ENCODE data around the gene DMPK. TPM values are rescaled to one million over a fixed set of nuclear protein-coding genes. Genes with fewer than 3 reads are reported as not detected.
"Not testable (repeated sequence)": the region's sequence is repeated elsewhere in the genome, so short reads cannot be mapped to it uniquely, and the experiment has no call there.

Gene DMPK
- total and polyA plus RNA-seq, 4 experiments from 2014 or later: 1.3 to 32.9 (median 30.8) TPM; not detected in 1

- no peak for DNase-seq
Observed at GRCh38 chr19:45733160-45733810, 49.0 kb downstream of the DMPK start, which contains the start of gene MEIOSIN. Gene MEIOSIN (plus strand): TSS chr19:45733439. CDS start chr19:45735377, 1,938 bp downstream.

GRCh38 chr19:45730368-45731288, 51.7 kb downstream of the DMPK start, which contains the start of gene FBXO46:
Gene FBXO46 (minus strand): TSS chr19:45730896. CDS start chr19:45713495, 17,401 bp downstream.
- Histone ChIP-seq H3K4me3 (ENCODE audit: low read length in 2 of 2) (peak within 1 kb of the TSS; percentile 68 to 97), H3K27me3 (ENCODE audit: insufficient read depth, low read length) (no peaks in the 10 kb centered on the region), H3K36me3 (ENCODE audit: insufficient read depth, low read length) (no peaks in the 10 kb centered on the region), H3K4me1 (ENCODE audit: insufficient read depth, low read length) (peaks cover 35% of the 10 kb centered on the region), H3K27ac (ENCODE audit: low read depth, low read length) (peak within 1 kb of the TSS; percentile 89), H3K9me3 (ENCODE audit: control insufficient read depth in 1 of 2, low read length in 2 of 2) (no peaks in the 10 kb centered on the region)
- ChIA-PET POLR2A (ENCODE audit: partially characterized antibody) (interaction anchor here (0.6 to 2.9 kb wide), 13 partner anchors 10 to 1545 kb away, joined by 3 to 55 read pairs (median 4); partner anchors contain the start of genes IRF2BP1, OPA3, PPP1R37 and QPCTL), CTCF (ENCODE audit: partially characterized antibody) (interaction anchor here (1.0 to 2.4 kb wide), 7 partner anchors 14 to 245 kb away, joined by 3 to 14 read pairs (median 7); partner anchors contain the start of genes QPCTL, SIX5 and SNRPD2)
- intact Hi-C loops (cut with micrococcal nuclease): loop anchor here (1.0 to 5.0 kb wide), 5 partner anchors 13 to 638 kb away; partner anchors contain the start of genes PPP1R37, QPCTL, SIX5 and SYMPK
- peaks cover 16 to 51% (median 30%) of the 10 kb centered on the region in 4 donors for H3K4me1 Mint-ChIP-seq
- H3K27me3 Mint-ChIP-seq: no peaks in the 10 kb centered on the region
- H3K36me3 Mint-ChIP-seq: peaks cover 4 to 6% of the 10 kb centered on the region in 2 donors
- no peaks in the 10 kb centered on the region for H3K9me3 Mint-ChIP-seq
- DNase-seq: peak; percentile 90 to 97 (median 92)
- H3K27ac Mint-ChIP-seq: peak within 1 kb of the TSS; percentile 83 to 96 (median 94)
- H3K4me3 Mint-ChIP-seq: peak within 1 kb of the TSS; percentile 89 to 100 (median 93)

More at GRCh38 chr19:45733160-45733810, 49.0 kb downstream of the DMPK start, which contains the start of gene MEIOSIN:
- H3K9me3 Mint-ChIP-seq: no peaks in the 10 kb centered on the region
- ChIA-PET POLR2A (ENCODE audit: partially characterized antibody) (interaction anchor here (1.2 kb wide), 1 partner anchor 16 kb away, joined by 5 read pairs; no protein-coding TSS in a partner anchor), CTCF (ENCODE audit: partially characterized antibody) (no interaction called here)
- no peak within 1 kb of the TSS for H3K27ac Mint-ChIP-seq
- Histone ChIP-seq H3K27ac (ENCODE audit: low read depth, low read length) (no peak within 1 kb of the TSS), H3K36me3 (ENCODE audit: insufficient read depth, low read length) (no peaks in the 10 kb centered on the region), H3K27me3 (ENCODE audit: insufficient read depth, low read length) (no peaks in the 10 kb centered on the region), H3K9me3 (ENCODE audit: control insufficient read depth in 1 of 2, low read length in 2 of 2) (no peaks in the 10 kb centered on the region), H3K4me1 (ENCODE audit: insufficient read depth, low read length) (peaks cover 25% of the 10 kb centered on the region), H3K4me3 (ENCODE audit: low read length in 2 of 2) (no peak within 1 kb of the TSS)
- intact Hi-C loops (cut with micrococcal nuclease): loop anchor here (5.0 kb wide), 1 partner anchor 641 kb away; the partner anchor contains the start of gene PPP1R37
- H3K4me3 Mint-ChIP-seq: peak within 1 kb of the TSS in 2 of 8 donors; percentile 16 to 34
- H3K36me3 Mint-ChIP-seq: peaks cover under 1 to 4% of the 10 kb centered on the region in 2 donors
- peaks cover 3 to 4% of the 10 kb centered on the region in 2 donors for H3K27me3 Mint-ChIP-seq
- peaks cover 12 to 28% (median 20%) of the 10 kb centered on the region in 4 donors for H3K4me1 Mint-ChIP-seq

GRCh38 chr19:45729800-45730290, 52.4 kb downstream of the DMPK start:
- Mint-ChIP-seq H3K4me3 (peak overlapping the region; percentile 89 to 100 (median 93)), H3K27me3 (no peaks in the 10 kb centered on the region), H3K9me3 (no peaks in the 10 kb centered on the region), H3K36me3 (peaks cover 4 to 6% of the 10 kb centered on the region in 2 donors), H3K4me1 (peaks cover 16 to 51% (median 30%) of the 10 kb centered on the region in 4 donors), H3K27ac (peak overlapping the region; percentile 83 to 96 (median 94))
- Histone ChIP-seq H3K9me3 (ENCODE audit: control insufficient read depth in 1 of 2, low read length in 2 of 2) (no peaks in the 10 kb centered on the region), H3K4me3 (ENCODE audit: low read length in 2 of 2) (peak overlapping the region; percentile 68 to 97), H3K27me3 (ENCODE audit: insufficient read depth, low read length) (no peaks in the 10 kb centered on the region), H3K36me3 (ENCODE audit: insufficient read depth, low read length) (no peaks in the 10 kb centered on the region), H3K27ac (ENCODE audit: low read depth, low read length) (peak overlapping the region; percentile 89), H3K4me1 (ENCODE audit: insufficient read depth, low read length) (peaks cover 35% of the 10 kb centered on the region)
- intact Hi-C loops (cut with micrococcal nuclease): loop anchor here (1.0 to 5.0 kb wide), 5 partner anchors 13 to 638 kb away; partner anchors contain the start of genes PPP1R37, QPCTL, SIX5 and SYMPK
- CTCF ChIA-PET (ENCODE audit: partially characterized antibody): interaction anchor here (1.0 to 2.4 kb wide), 6 partner anchors 13 to 245 kb away, joined by 3 to 14 read pairs (median 7); partner anchors contain the start of genes QPCTL, SIX5 and SNRPD2
- POLR2A ChIA-PET (ENCODE audit: partially characterized antibody): interaction anchor here (0.6 to 2.9 kb wide), 7 partner anchors 13 to 134 kb away, joined by 3 to 55 read pairs (median 4); partner anchors contain the start of genes QPCTL, SIX5 and SNRPD2
- DNase-seq: no peak

GRCh38 chr19:45728683-45729082, 53.6 kb downstream of the DMPK start:
- H3K27ac ChIP-seq (ENCODE audit: low read depth, low read length); H3K9me3 ChIP-seq (ENCODE audit: control insufficient read depth in 1 of 2, low read length in 2 of 2); H3K9me3 Mint-ChIP-seq; H3K27me3 Mint-ChIP-seq; H3K36me3 ChIP-seq (ENCODE audit: insufficient read depth, low read length); POLR2A ChIA-PET (ENCODE audit: partially characterized antibody); H3K4me3 ChIP-seq (ENCODE audit: low read length in 2 of 2); intact Hi-C loops (cut with micrococcal nuclease); H3K27me3 ChIP-seq (ENCODE audit: insufficient read depth, low read length); DNase-seq: not testable (repeated sequence)
- Mint-ChIP-seq H3K4me1 (peaks cover 19 to 59% (median 34%) of the 10 kb centered on the region in 4 donors), H3K27ac (peak overlapping the region in 1 of 7 donors; percentile 56), H3K4me3 (peak overlapping the region in 3 of 8 donors; percentile 20 to 48 (median 36)), H3K36me3 (peaks cover 8 to 12% of the 10 kb centered on the region in 2 donors)
- CTCF ChIA-PET (ENCODE audit: partially characterized antibody): interaction anchor here (1.8 kb wide), 1 partner anchor 12 kb away, joined by 10 read pairs; no protein-coding TSS in a partner anchor
- peaks cover 35% of the 10 kb centered on the region for H3K4me1 ChIP-seq (ENCODE audit: insufficient read depth, low read length)

- H3K9me3 ChIP-seq (ENCODE audit: control insufficient read depth in 1 of 2, low read length in 2 of 2); H3K27me3 ChIP-seq (ENCODE audit: insufficient read depth, low read length); H3K4me3 Mint-ChIP-seq; DNase-seq; POLR2A ChIA-PET (ENCODE audit: partially characterized antibody); H3K36me3 ChIP-seq (ENCODE audit: insufficient read depth, low read length); H3K27ac ChIP-seq (ENCODE audit: low read depth, low read length); H3K9me3 Mint-ChIP-seq; H3K4me3 ChIP-seq (ENCODE audit: low read length in 2 of 2); H3K27me3 Mint-ChIP-seq; intact Hi-C loops (cut with micrococcal nuclease): not testable (repeated sequence)
- H3K27ac Mint-ChIP-seq: peak overlapping the region in 2 of 7 donors; percentile 43 to 86
- peaks cover 14 to 35% of the 10 kb centered on the region in 2 donors for H3K36me3 Mint-ChIP-seq
- H3K4me1 ChIP-seq (ENCODE audit: insufficient read depth, low read length): peaks cover 27% of the 10 kb centered on the region
- CTCF ChIA-PET (ENCODE audit: partially characterized antibody): interaction anchor here (1.3 kb wide), 1 partner anchor 27 kb away, joined by 3 read pairs; the partner anchor contains the start of gene QPCTL
- peaks cover 32 to 55% (median 41%) of the 10 kb centered on the region in 4 donors for H3K4me1 Mint-ChIP-seq
Observed at GRCh38 chr19:45720065-45720464, 62.2 kb downstream of the DMPK start.

Measured in CD4-positive, alpha-beta memory T cell (primary cell).